Vagina (tissue), 2 donors: ENCODE measurements around the gene PAPLN. TPM values are rescaled to one million over a fixed set of nuclear protein-coding genes. Genes with fewer than 3 reads are reported as not detected.

ENCODE experiments used
- DNase-seq, 2 donors: peaks; one replicate each; pipeline ENCODE4 v3.0.0-alpha.2; 2017; ENCODE audit errors: extremely low spot score in 2 of 2
- H3K27ac ChIP-seq: fragments of 200-600 bp; sonication (generic); one replicate; pipeline ENCODE4 v1.5.1; 2019
- H3K27me3 ChIP-seq: fragments of 200-600 bp; sonication (generic); one replicate; pipeline ENCODE4 v1.5.1; 2019
- H3K36me3 ChIP-seq, 2 donors: fragments of 200-600 bp; sonication (generic); one replicate each; pipeline ENCODE4 v1.5.1; 2017 to 2019
- H3K4me1 ChIP-seq: fragments of 200-600 bp; sonication (generic); one replicate; pipeline ENCODE4 v1.5.1; 2019
- H3K4me3 ChIP-seq, 2 donors: fragments of 200-600 bp; sonication (generic); 1 replicate in 1 of 2; 2 replicates in 1 of 2; pipeline ENCODE4 v1.5.1; 2016 to 2019
- H3K9me3 ChIP-seq: fragments of 200-600 bp; sonication (generic); one replicate; pipeline ENCODE4 v1.5.1; 2019
- POLR2A ChIP-seq, 2 donors: fragments of 450-650 bp; IDR thresholded peaks; one replicate each; pipeline ENCODE4 v1.6.1; 2017; ENCODE audit warnings: antibody characterized with exemption in 2 of 2, mild to moderate bottlenecking in 2 of 2, moderate library complexity in 2 of 2
- POLR2AphosphoS5 ChIP-seq, 2 donors: sonication (generic); formaldehyde crosslinking; IDR thresholded peaks; one replicate each; pipeline ENCODE4 v1.9.0; 2017; ENCODE audit warnings: antibody characterized with exemption in 2 of 2, mild to moderate bottlenecking in 2 of 2, low read depth in 1 of 2; ENCODE audit not compliant: insufficient read depth in 1 of 2
- intact Hi-C: fragments of 100-400 bp; cut with DNase I; formaldehyde crosslinking; loops from one replicate; pipeline ENCODE4 v1.15.1; 2023
- total RNA-seq: library from RNA; depleted of rRNA; stranded (reverse); fragments of >200 nt; gene quantifications from one replicate; pipeline ENCODE4 v1.2.3, GENCODE V29; 2016
- TF ChIP-seq, protein P1 (sequence below), 3 experiments: fragments of 450-650 bp in 2 of 3; fragments of 200-600 bp in 1 of 3; sonication (generic) in 1 of 3; IDR thresholded peaks; one replicate each; pipeline ENCODE4 v1.5.1; 2017 to 2019; ENCODE audit warnings: antibody characterized with exemption in 3 of 3, mild to moderate bottlenecking in 2 of 3, moderate library complexity in 2 of 3

PAPLN gene
- total RNA-seq, 1 donor from 2014 or later = 16.2 TPM

DNA sequence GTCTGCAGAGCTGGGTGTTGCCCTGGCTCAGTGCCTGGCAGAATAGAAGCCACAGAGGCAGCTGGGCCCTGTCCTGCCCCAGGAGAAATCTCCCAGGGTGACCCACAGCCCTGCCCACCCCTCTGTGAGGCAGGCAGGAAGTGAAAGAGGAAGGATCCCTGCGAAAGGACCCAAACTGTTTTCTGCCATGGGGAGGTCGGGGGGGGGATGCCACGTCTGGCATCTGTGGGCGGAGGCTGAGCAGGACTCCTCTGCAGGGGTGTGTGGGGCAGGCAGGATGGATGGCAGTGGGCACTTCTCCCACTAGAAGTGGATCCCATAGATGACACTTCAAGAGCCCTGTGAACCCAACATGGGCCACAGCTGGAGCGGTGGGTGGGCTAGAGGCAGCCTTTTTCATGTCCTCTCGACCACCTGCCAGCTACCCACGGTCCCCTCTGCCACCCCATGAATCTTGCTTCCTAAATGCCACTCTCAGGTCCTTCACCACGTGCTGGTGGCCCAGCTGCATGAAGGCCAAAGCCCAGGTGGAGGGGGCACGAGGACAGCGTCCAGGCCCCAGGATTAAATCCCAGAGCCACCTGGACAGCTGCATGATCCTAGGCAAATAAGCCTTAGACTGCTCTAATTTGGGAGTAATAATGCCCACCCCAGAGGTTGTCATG is 3.6 kb downstream of the PAPLN start:
- TF ChIP-seq POLR2A (IDR thresholded peaks at IDR 0.05) (no peak), POLR2AphosphoS5 (IDR thresholded peaks at IDR 0.05; ENCODE audit: insufficient read depth in 1 of 2, low read depth in 1 of 2) (no peak)
- no peaks in the 10 kb centered on the region for H3K9me3 ChIP-seq
- H3K27ac ChIP-seq = peak overlapping the region; percentile 43
- H3K4me1 ChIP-seq = peaks cover 60% of the 10 kb centered on the region
- no peaks in the 10 kb centered on the region for H3K27me3 ChIP-seq
- H3K4me3 ChIP-seq = no peak overlapping the region
- no peaks in the 10 kb centered on the region for H3K36me3 ChIP-seq
- DNase-seq = no peak
- intact Hi-C loops = no loop called here

DNA sequence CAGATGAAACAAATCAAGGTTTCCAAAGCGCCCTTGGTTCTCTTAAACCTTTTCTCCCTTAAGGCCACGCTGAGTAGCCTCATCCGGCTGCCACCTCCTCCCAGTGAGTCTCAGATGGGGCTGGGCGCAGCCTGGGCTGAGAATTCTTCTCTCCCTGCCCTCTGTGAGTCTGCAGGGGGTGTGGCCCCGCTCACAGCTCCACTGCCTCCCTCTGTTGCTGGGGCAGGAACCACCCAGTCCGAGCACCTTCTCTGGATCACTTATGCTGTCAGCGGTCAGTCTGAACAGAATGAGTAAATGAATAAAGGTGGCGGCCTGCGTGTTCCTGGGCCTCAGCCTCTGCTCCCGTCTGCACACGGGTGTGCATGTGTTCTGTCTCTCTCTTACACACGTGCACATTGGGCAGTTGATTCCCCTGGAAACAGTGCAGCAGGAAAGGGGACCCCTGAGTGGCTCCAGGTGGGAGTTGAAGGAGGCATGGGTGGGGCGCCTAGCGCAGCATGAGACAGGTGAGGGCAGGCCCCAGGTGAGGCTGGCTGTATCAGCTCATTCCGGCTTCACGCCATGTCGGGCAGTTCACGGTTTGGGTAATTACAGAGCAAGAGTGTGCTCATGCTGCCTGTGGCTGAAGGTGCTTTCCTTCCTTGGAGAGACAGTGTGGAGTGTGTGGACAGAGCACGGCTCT is 4.3 kb downstream of the PAPLN start:
- Histone ChIP-seq H3K4me3 (no peak overlapping the region), H3K27me3 (no peaks in the 10 kb centered on the region), H3K27ac (peak overlapping the region; percentile 43), H3K4me1 (peaks cover 60% of the 10 kb centered on the region), H3K36me3 (no peaks in the 10 kb centered on the region), H3K9me3 (no peaks in the 10 kb centered on the region)
- TF ChIP-seq POLR2A (IDR thresholded peaks at IDR 0.05) (no peak), POLR2AphosphoS5 (IDR thresholded peaks at IDR 0.05; ENCODE audit: insufficient read depth in 1 of 2, low read depth in 1 of 2) (no peak)
- TF ChIP-seq, protein P1, sequence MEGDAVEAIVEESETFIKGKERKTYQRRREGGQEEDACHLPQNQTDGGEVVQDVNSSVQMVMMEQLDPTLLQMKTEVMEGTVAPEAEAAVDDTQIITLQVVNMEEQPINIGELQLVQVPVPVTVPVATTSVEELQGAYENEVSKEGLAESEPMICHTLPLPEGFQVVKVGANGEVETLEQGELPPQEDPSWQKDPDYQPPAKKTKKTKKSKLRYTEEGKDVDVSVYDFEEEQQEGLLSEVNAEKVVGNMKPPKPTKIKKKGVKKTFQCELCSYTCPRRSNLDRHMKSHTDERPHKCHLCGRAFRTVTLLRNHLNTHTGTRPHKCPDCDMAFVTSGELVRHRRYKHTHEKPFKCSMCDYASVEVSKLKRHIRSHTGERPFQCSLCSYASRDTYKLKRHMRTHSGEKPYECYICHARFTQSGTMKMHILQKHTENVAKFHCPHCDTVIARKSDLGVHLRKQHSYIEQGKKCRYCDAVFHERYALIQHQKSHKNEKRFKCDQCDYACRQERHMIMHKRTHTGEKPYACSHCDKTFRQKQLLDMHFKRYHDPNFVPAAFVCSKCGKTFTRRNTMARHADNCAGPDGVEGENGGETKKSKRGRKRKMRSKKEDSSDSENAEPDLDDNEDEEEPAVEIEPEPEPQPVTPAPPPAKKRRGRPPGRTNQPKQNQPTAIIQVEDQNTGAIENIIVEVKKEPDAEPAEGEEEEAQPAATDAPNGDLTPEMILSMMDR (IDR thresholded peaks at IDR 0.05) = no peak
- intact Hi-C loops = no loop called here
- DNase-seq = no peak

DNA sequence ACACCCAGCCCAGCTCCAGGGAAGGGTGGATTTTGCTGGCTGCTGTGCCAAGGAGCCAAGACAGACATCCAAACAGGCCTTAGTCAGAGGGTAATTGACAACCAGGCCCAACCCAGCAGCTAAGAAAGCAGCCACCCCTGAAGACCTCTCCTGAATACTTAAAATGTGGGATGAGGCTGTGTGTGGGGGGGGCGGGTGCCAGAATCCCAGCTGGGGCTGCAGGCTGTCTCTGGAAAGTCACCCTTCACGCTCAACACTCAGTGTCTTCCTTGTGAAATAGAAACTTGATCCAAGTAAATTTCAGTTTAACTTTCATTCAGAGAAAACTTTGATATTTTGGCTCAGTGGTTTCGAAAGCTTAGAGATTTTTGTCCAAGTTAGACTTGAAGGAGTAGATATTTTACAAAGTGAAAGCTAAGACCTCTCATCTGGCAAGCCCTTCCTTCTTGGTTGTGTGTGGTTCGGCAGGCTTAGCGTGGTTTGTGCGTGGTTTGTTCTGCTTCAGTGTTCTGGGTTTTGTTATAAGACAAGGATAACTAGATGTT is 5.1 kb downstream of the PAPLN start:
- Histone ChIP-seq H3K36me3 (no peaks in the 10 kb centered on the region), H3K27me3 (no peaks in the 10 kb centered on the region), H3K27ac (peak overlapping the region; percentile 43), H3K9me3 (no peaks in the 10 kb centered on the region), H3K4me1 (peaks cover 53% of the 10 kb centered on the region), H3K4me3 (no peak overlapping the region)
- no peak for DNase-seq
- intact Hi-C loops = no loop called here
- TF ChIP-seq POLR2AphosphoS5 (IDR thresholded peaks at IDR 0.05; ENCODE audit: insufficient read depth in 1 of 2, low read depth in 1 of 2) = no peak
- TF ChIP-seq, protein P1 (IDR thresholded peaks at IDR 0.05) = no peak
- no peak for TF ChIP-seq POLR2A (IDR thresholded peaks at IDR 0.05)

DNA sequence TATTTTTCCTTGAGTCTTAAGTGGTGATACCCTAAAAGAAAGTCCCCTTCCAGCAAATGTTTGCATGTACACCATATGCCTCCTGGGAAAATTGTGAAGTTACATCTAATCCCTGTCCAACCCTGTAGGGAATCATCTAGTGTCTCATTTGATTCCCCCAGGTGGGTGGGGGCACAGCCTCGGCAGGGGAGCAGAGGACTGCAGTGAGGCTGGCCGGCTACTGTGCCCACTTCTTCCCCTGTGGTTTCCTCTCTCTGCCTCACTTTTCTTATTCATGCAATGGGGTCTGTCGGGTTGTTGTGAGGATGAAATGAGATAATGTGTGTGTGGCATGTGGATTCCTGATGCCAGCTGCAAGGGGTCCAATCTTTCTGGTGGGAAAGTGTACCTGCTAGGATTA is 6.0 kb downstream of the PAPLN start:
- Histone ChIP-seq H3K27me3 (no peaks in the 10 kb centered on the region), H3K36me3 (no peaks in the 10 kb centered on the region), H3K4me3 (no peak overlapping the region), H3K27ac (no peak overlapping the region), H3K9me3 (no peaks in the 10 kb centered on the region), H3K4me1 (peaks cover 44% of the 10 kb centered on the region)
- DNase-seq = no peak
- no peak for TF ChIP-seq POLR2AphosphoS5 (IDR thresholded peaks at IDR 0.05; ENCODE audit: insufficient read depth in 1 of 2, low read depth in 1 of 2)
- TF ChIP-seq, protein P1 (IDR thresholded peaks at IDR 0.05) = no peak
- TF ChIP-seq POLR2A (IDR thresholded peaks at IDR 0.05) = no peak
- intact Hi-C loops = no loop called here

- Histone ChIP-seq H3K36me3 (no peaks in the 10 kb centered on the region), H3K27ac (no peak overlapping the region), H3K27me3 (no peaks in the 10 kb centered on the region), H3K4me3 (no peak overlapping the region), H3K4me1 (peaks cover 40% of the 10 kb centered on the region), H3K9me3 (no peaks in the 10 kb centered on the region)
- no peak for DNase-seq
- intact Hi-C loops = no loop called here
- TF ChIP-seq POLR2A (IDR thresholded peaks at IDR 0.05) (no peak), POLR2AphosphoS5 (IDR thresholded peaks at IDR 0.05; ENCODE audit: insufficient read depth in 1 of 2, low read depth in 1 of 2) (no peak)
- TF ChIP-seq, protein P1 (IDR thresholded peaks at IDR 0.05) = no peak
These were observed 6.4 kb downstream of the PAPLN start for GRCh38 chr14:73243748-73244147.
